ENCODE results near the gene SKIC8.

- TF ChIP-seq CTCF (conservative IDR thresholded peaks at IDR 0.05; ENCODE audit: low read depth, low read length) (no peak), EZH2 (IDR thresholded peaks at IDR 0.05; ENCODE audit: borderline replicate concordance, low read depth, low read length, poor library complexity, severe bottlenecking) (no peak)
Observed at GRCh38 chr15:78338781-78339180, 39.4 kb upstream of the SKIC8 start.

All from A673 (cell line).